B cell (primary cell): ENCODE data around the gene LSP1.

Experiments used
- CTCF ChIP-seq: fragments of 200-600 bp; IDR thresholded peaks from one replicate; pipeline ENCODE4 v1.8.0; 2022; ENCODE audit warnings: antibody characterized with exemption, mild to moderate bottlenecking
- EZH2 ChIP-seq: IDR thresholded peaks from 2 replicates; pipeline ENCODE4 v1.6.1; 2012; ENCODE audit warnings: borderline replicate concordance, low read depth, mild to moderate bottlenecking, moderate library complexity, low read length; ENCODE audit not compliant: insufficient read depth, poor library complexity, severe bottlenecking

DNA sequence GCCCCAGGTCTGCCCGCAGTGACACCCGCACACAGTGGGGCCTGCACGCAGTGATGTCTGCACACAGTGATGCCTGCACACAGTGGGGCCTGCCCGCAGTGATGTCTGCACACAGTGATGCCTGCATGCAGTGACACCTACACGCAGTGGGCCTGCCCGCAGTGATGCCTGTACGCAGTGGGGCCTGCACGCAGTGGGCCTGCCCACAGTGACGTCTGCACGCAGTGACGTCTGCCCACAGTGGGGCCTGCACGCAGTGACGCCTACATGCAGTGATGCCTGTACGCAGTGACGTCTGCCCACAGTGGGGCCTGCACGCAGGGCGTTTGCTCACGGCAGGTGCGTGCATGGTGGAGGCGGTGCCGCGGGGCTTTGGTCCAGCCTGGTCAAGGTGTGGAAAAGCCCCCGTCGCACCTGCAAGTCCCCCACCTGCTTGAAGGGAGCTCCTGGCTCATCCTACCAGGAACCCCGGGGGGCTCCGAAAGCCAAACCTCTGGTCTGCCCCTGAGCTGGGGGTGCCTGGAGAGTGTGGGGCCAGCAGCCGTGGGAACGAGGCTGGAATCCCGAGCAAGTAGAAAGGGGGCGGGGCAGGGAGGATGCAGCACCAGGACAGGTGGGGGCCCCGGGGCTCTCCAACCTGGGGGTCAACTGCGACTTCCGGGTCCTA, 27.0 kb upstream of the LSP1 start:
- TF ChIP-seq CTCF (no peak), EZH2 (no peak)
